GM21526 (cell line): ENCODE data around the gene TIMM44.

Experiments used
- ATAC-seq: cut with Tn5 transposase; IDR thresholded peaks from one replicate; pipeline ENCODE4 v1.9.1; 2021; ENCODE audit warnings: moderate library complexity; ENCODE audit not compliant: unreplicated experiment, low FRiP score

Gene TIMM44

GRCh38 chr19:7916103-7916954 lies 27.1 kb downstream of the TIMM44 start:
- no peak for ATAC-seq

GRCh38 chr19:7915250-7916102 lies 28.0 kb downstream of the TIMM44 start:
- ATAC-seq, result no peak

- ATAC-seq, result no peak
Measured at GRCh38 chr19:7914598-7915045, 28.8 kb downstream of the TIMM44 start, which contains the start of gene TGFBR3L. TGFBR3L (plus strand) TSS chr19:7914830.

- ATAC-seq, result no peak
Measured at GRCh38 chr19:7914099-7914498, 29.4 kb downstream of the TIMM44 start.

- ATAC-seq, result no peak
Measured at GRCh38 chr19:7913652-7914051, 29.8 kb downstream of the TIMM44 start.

GRCh38 chr19:7912697-7913564 lies 30.5 kb downstream of the TIMM44 start:
- ATAC-seq, result no peak

- no peak for ATAC-seq
Measured at GRCh38 chr19:7912144-7912696, 31.2 kb downstream of the TIMM44 start.

- ATAC-seq, result no peak
Measured at GRCh38 chr19:7911508-7912143, 31.8 kb downstream of the TIMM44 start.

GRCh38 chr19:7910321-7911161 lies 32.9 kb downstream of the TIMM44 start:
- ATAC-seq, result no peak

- no peak for ATAC-seq
Measured at GRCh38 chr19:7909471-7910067, 33.9 kb downstream of the TIMM44 start.

GRCh38 chr19:7908742-7909461 lies 34.6 kb downstream of the TIMM44 start:
- ATAC-seq, result no peak

- no peak for ATAC-seq
Measured at GRCh38 chr19:7908078-7908699, 35.3 kb downstream of the TIMM44 start.

- no peak for ATAC-seq
Measured at GRCh38 chr19:7907544-7907943, 35.9 kb downstream of the TIMM44 start.

- no peak for ATAC-seq
Measured at GRCh38 chr19:7907122-7907521, 36.3 kb downstream of the TIMM44 start.

GRCh38 chr19:7905859-7906258 lies 37.6 kb downstream of the TIMM44 start:
- ATAC-seq, result no peak

GRCh38 chr19:7905268-7905667 lies 38.2 kb downstream of the TIMM44 start:
- no peak for ATAC-seq
